DOHH2 (cell line): ENCODE data around the gene RPRD1B.

ENCODE experiments used
- H3F3A ChIP-seq: fragments of 200-600 bp; sonication (generic), shearing (Covaris generic); 2 replicates; pipeline ENCODE4 v1.6.0; 2016; ENCODE audit warnings: antibody characterized with exemption, mild to moderate bottlenecking; ENCODE audit not compliant: control insufficient read depth, insufficient read depth
- H3K27ac ChIP-seq: fragments of 200-600 bp; sonication (generic); 2 replicates; pipeline ENCODE4 v1.5.1; 2014; ENCODE audit warnings: low read depth, mild to moderate bottlenecking, low read length, moderate library complexity
- H3K27me3 ChIP-seq: fragments of 200-600 bp; sonication (generic); 2 replicates; pipeline ENCODE4 v1.6.1; 2014; ENCODE audit warnings: mild to moderate bottlenecking, low read length, mixed read lengths; ENCODE audit not compliant: control insufficient read depth
- H3K36me3 ChIP-seq: fragments of 200-600 bp; sonication (generic); 2 replicates; pipeline ENCODE4 v1.6.1; 2014; ENCODE audit warnings: mild to moderate bottlenecking, low read length, moderate library complexity, mixed read lengths; ENCODE audit not compliant: control insufficient read depth
- H3K4me1 ChIP-seq: fragments of 200-600 bp; sonication (generic); 2 replicates; pipeline ENCODE4 v1.6.1; 2014; ENCODE audit warnings: mild to moderate bottlenecking, low read length, mixed read lengths; ENCODE audit not compliant: control insufficient read depth
- H3K4me2 ChIP-seq: fragments of 200-600 bp; sonication (generic); 2 replicates; pipeline ENCODE4 v1.6.0; 2014; ENCODE audit warnings: mild to moderate bottlenecking, low read length, moderate library complexity
- H3K4me3 ChIP-seq: fragments of 200-600 bp; sonication (generic); 2 replicates; pipeline ENCODE4 v1.5.1; 2014; ENCODE audit warnings: mild to moderate bottlenecking, low read length, mixed read lengths
- H3K79me2 ChIP-seq: fragments of 200-600 bp; sonication (generic); 2 replicates; pipeline ENCODE4 v1.6.1; 2014; ENCODE audit warnings: mild to moderate bottlenecking, low read length, mixed read lengths; ENCODE audit not compliant: control insufficient read depth
- H3K9me2 ChIP-seq: fragments of 200-600 bp; sonication (generic); replicated peaks from 2 replicates; pipeline ENCODE4 v1.6.1; 2014; ENCODE audit warnings: mild to moderate bottlenecking, low read length, mixed read lengths; ENCODE audit not compliant: control insufficient read depth
- H3K9me3 ChIP-seq: fragments of 200-600 bp; sonication (generic); 2 replicates; pipeline ENCODE4 v1.6.1; 2014; ENCODE audit warnings: antibody characterized with exemption, low read length, mixed read lengths; ENCODE audit not compliant: control insufficient read depth, insufficient read depth
- H4K20me1 ChIP-seq: fragments of 200-600 bp; sonication (generic); 2 replicates; pipeline ENCODE4 v1.6.0; 2014; ENCODE audit warnings: low read depth, mild to moderate bottlenecking, antibody characterized with exemption, low read length, moderate library complexity; ENCODE audit not compliant: control insufficient read depth, insufficient read depth
- CTCF ChIP-seq: fragments of 200-600 bp; sonication (generic); IDR thresholded peaks from one replicate; pipeline ENCODE4 v1.5.1; 2014; ENCODE audit warnings: antibody characterized with exemption, mild to moderate bottlenecking, low read depth, low read length; ENCODE audit not compliant: poor library complexity, severe bottlenecking
- EZH2phosphoT487 ChIP-seq: fragments of 200-600 bp; sonication (generic); IDR thresholded peaks from 2 replicates; pipeline ENCODE4 v1.6.1; 2017; ENCODE audit warnings: borderline replicate concordance, mild to moderate bottlenecking, antibody characterized with exemption, low read length, moderate library complexity, mixed read lengths

Gene RPRD1B

DNA sequence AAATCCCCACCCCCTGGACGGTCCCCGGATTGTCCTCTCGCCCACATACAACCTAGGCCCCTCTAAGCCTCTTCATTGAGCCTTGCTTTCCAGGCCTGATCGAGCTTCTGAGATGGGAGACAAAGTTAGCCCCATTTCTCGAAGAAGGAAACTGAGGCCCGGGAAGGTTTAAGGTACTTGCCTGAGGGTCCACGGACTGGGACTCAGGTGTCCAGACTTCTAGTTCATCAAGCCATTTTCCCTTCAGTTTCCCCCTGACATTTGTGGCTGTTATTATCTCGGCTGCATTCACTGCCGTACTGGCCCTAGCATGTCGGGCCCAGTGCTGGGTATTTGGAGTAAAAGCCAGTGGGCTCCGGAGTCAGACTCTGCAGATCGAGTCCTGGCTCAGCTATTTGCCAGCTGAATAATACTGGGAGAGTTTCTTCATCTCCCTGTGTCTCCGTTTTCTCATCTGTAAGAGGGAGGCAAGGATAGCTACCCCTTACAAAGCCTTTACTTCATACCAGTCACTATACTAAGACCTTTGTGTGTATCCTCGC is 633 bp downstream of the RPRD1B start:
- Histone ChIP-seq H3K27me3 (no peaks in the 10 kb centered on the region), H3K4me1 (peaks cover 62% of the 10 kb centered on the region), H3K79me2 (peaks cover 99% of the 10 kb centered on the region), H3K4me2 (peak overlapping the region; percentile 89), H3K36me3 (peaks cover 69% of the 10 kb centered on the region), H3K4me3 (peak overlapping the region; percentile 88), H3F3A (no peaks in the 10 kb centered on the region), H3K9me2 (no peaks in the 10 kb centered on the region), H3K9me3 (no peaks in the 10 kb centered on the region), H3K27ac (peak overlapping the region; percentile 58), H4K20me1 (no peaks in the 10 kb centered on the region)
- TF ChIP-seq EZH2phosphoT487 (no peak), CTCF (no peak)

GRCh38 chr20:38034961-38035360 is 1.4 kb downstream of the RPRD1B start:
- no peaks in the 10 kb centered on the region for H3F3A ChIP-seq
- peaks cover 71% of the 10 kb centered on the region for H3K36me3 ChIP-seq
- H3K27ac ChIP-seq, result no peak overlapping the region
- H3K4me3 ChIP-seq, result peak overlapping the region; percentile 88
- no peaks in the 10 kb centered on the region for H3K9me2 ChIP-seq
- H3K79me2 ChIP-seq, result peaks cover 99% of the 10 kb centered on the region
- H4K20me1 ChIP-seq, result no peaks in the 10 kb centered on the region
- no peaks in the 10 kb centered on the region for H3K27me3 ChIP-seq
- H3K4me1 ChIP-seq, result peaks cover 62% of the 10 kb centered on the region
- no peak for TF ChIP-seq EZH2phosphoT487
- no peak for TF ChIP-seq CTCF
- no peaks in the 10 kb centered on the region for H3K9me3 ChIP-seq
- H3K4me2 ChIP-seq, result peak overlapping the region; percentile 89

DNA sequence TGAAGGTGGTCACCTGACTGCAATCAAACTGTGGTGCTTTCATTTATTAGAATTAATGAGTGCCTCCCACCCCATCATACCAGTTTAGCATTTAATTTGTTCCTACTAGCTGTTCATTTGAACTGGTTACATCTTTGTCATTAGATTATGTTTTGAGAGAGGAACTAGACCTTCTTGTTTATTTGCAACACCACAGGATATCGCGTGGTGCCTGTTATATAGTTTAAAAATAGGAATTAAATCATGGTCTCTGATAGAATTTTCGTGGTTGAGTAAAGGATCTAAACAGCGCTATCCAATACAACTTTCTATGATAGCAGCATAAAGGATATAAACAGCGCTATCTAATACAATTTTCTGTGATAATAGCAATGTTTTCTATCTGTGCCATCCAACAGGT is 2.8 kb downstream of the RPRD1B start:
- Histone ChIP-seq H3K4me3 (no peak overlapping the region; the same call in 1 of the 2 replicates), H3K27me3 (no peaks in the 10 kb centered on the region), H3K9me3 (no peaks in the 10 kb centered on the region), H3F3A (0 out of 2 replicates have a peak, but pooled peaks cover 3% of the 10 kb centered on the region), H3K27ac (no peak overlapping the region), H3K4me1 (peaks cover 51% of the 10 kb centered on the region), H3K79me2 (peaks cover 99% of the 10 kb centered on the region), H4K20me1 (peaks cover 7% of the 10 kb centered on the region; the same call in 1 of the 2 replicates), H3K36me3 (peaks cover 80% of the 10 kb centered on the region), H3K9me2 (no peaks in the 10 kb centered on the region), H3K4me2 (peak overlapping the region; percentile 89)
- TF ChIP-seq EZH2phosphoT487, result no peak
- TF ChIP-seq CTCF, result no peak
